22Rv1 (cell line): Measurements from ENCODE around the gene KCNT1.
A peak's percentile ranks its signal among the peaks of the same experiment; 100 is the strongest.

Source experiments
- H3K27ac ChIP-seq: fragments of 450-650 bp; 2 replicates; pipeline ENCODE4 v1.5.1; 2017
- CTCF ChIP-seq: fragments of 450-650 bp; IDR thresholded peaks from 2 replicates; pipeline ENCODE4 v1.5.1; 2017; ENCODE audit warnings: mild to moderate bottlenecking
- ZFX ChIP-seq: fragments of 450-650 bp; IDR thresholded peaks from 2 replicates; pipeline ENCODE4 v1.6.1; 2017; ENCODE audit warnings: antibody characterized with exemption, borderline replicate concordance

KCNT1 gene

GRCh38 chr9:135782946-135783345 is 81.0 kb downstream of the KCNT1 start:
- no peak overlapping the region for H3K27ac ChIP-seq
- TF ChIP-seq ZFX (no peak), CTCF (no peak)

- no peak overlapping the region for H3K27ac ChIP-seq
- TF ChIP-seq CTCF (0 out of 2 replicates have a peak, but pooled peaks have one; percentile 11), ZFX (no peak)
Measured at GRCh38 chr9:135783540-135784245, 81.7 kb downstream of the KCNT1 start.

- no peak overlapping the region for H3K27ac ChIP-seq
- TF ChIP-seq CTCF (no peak), ZFX (no peak)
Measured at GRCh38 chr9:135785013-135785575, 83.1 kb downstream of the KCNT1 start.

- no peak for TF ChIP-seq ZFX
- TF ChIP-seq CTCF: no peak
Measured at GRCh38 chr9:135786146-135786690, 84.2 kb downstream of the KCNT1 start.

GRCh38 chr9:135787317-135787716 is 85.3 kb downstream of the KCNT1 start:
- no peak for TF ChIP-seq ZFX
- no peak overlapping the region for H3K27ac ChIP-seq

More at GRCh38 chr9:135786146-135786690, 84.2 kb downstream of the KCNT1 start:
- H3K27ac ChIP-seq: no peak overlapping the region

- H3K27ac ChIP-seq: no peak overlapping the region
- no peak for TF ChIP-seq ZFX
- 0 out of 2 replicates have a peak, but pooled peaks have one; percentile 7 for TF ChIP-seq CTCF
Measured at GRCh38 chr9:135787776-135788575, 86.0 kb downstream of the KCNT1 start.

GRCh38 chr9:135788576-135789300 is 86.8 kb downstream of the KCNT1 start:
- TF ChIP-seq CTCF: 0 out of 2 replicates have a peak, but pooled peaks have one; percentile 0
- no peak for TF ChIP-seq ZFX
- no peak overlapping the region for H3K27ac ChIP-seq
